Activated CD8-positive, alpha-beta T cell treated with anti-CD3 and anti-CD28 coated beads, Interleukin-2, amount 10 ng/mL, durations not matched to agents 7 days and 5 days (primary cell): ENCODE results near the gene IL11RA. TPM values are rescaled to one million over a fixed set of nuclear protein-coding genes. Genes with fewer than 3 reads are reported as not detected.
A peak's percentile ranks its signal among the peaks of the same experiment; 100 is the strongest.

Experiments
- ATAC-seq: fragments of 150-1000 bp; cut with Tn5 transposase; one replicate; pipeline ENCODE4 v1.10.0; 2021; ENCODE audit warnings: moderate library complexity
- CTCF ChIA-PET: fragments of 350-600 bp; sonication (Branson Sonifier 250); formaldehyde crosslinking; loops from one replicate; lab custom pipeline; 2021; ENCODE audit warnings: antibody characterized with exemption; lab: Charles Lee
- POLR2A ChIA-PET: fragments of 350-600 bp; sonication (Branson Sonifier 250); formaldehyde crosslinking; loops from one replicate; lab custom pipeline; 2021; ENCODE audit warnings: antibody characterized with exemption; lab: Charles Lee
- DNase-seq: peaks from one replicate; pipeline ENCODE4 v3.0.0-alpha.2; 2020
- H3K27ac Mint-ChIP-seq: one replicate; pipeline ENCODE4 v1.8.0; 2021; ENCODE audit warnings: mild to moderate bottlenecking, mixed read lengths
- H3K27me3 Mint-ChIP-seq: one replicate; pipeline ENCODE4 v1.8.0; 2021; ENCODE audit warnings: low read depth, mixed read lengths
- H3K36me3 Mint-ChIP-seq: one replicate; pipeline ENCODE4 v1.8.0; 2021; ENCODE audit warnings: low read depth, mixed read lengths
- H3K4me1 Mint-ChIP-seq: one replicate; pipeline ENCODE4 v1.8.0; 2021; ENCODE audit warnings: low read depth, mixed read lengths
- H3K4me3 Mint-ChIP-seq: one replicate; pipeline ENCODE4 v1.8.0; 2021; ENCODE audit warnings: mild to moderate bottlenecking, mixed read lengths
- H3K9me3 Mint-ChIP-seq: one replicate; pipeline ENCODE4 v1.8.0; 2022; ENCODE audit warnings: mixed read lengths; ENCODE audit not compliant: insufficient read depth
- total RNA-seq, 2 experiments: library from RNA; stranded (reverse); gene quantifications; one replicate each; pipeline ENCODE4 v1.2.3, GENCODE V29; 2021

IL11RA gene
- total RNA-seq, 2 experiments from 2014 or later = 33.0 to 38.8 TPM

DNA sequence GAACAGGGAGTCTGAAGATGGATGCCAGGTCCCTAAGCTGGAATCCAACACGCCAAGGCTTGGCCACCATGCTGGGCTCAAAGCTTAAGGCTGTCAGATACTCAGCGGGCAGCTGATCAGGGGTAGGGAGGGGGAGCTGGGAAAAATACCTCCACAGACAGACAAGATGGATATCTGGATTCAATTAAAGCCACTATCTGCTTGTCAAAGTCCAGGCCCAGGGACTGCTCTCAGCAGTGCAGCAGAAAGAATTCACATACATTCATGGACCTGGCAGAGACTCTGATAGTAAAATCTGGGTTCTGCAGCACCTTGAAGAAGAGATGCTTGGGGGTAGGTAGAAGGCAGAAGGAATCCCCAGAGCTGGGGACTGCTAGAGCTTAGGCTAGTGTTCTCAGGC is 36.9 kb upstream of the IL11RA start:
- Mint-ChIP-seq H3K4me1 (peaks cover 30% of the 10 kb centered on the region), H3K4me3 (no peak overlapping the region), H3K27me3 (no peaks in the 10 kb centered on the region), H3K9me3 (no peaks in the 10 kb centered on the region), H3K36me3 (peaks cover 26% of the 10 kb centered on the region), H3K27ac (no peak overlapping the region)
- ChIA-PET CTCF (interaction anchor here (1.1 to 8.3 kb wide), 4 partner anchors 11 to 49 kb away, joined by 3 to 171 read pairs (median 6); partner anchors contain the start of gene SIGMAR1), POLR2A (no interaction called here)
- no peak for ATAC-seq
- DNase-seq = no peak

DNA sequence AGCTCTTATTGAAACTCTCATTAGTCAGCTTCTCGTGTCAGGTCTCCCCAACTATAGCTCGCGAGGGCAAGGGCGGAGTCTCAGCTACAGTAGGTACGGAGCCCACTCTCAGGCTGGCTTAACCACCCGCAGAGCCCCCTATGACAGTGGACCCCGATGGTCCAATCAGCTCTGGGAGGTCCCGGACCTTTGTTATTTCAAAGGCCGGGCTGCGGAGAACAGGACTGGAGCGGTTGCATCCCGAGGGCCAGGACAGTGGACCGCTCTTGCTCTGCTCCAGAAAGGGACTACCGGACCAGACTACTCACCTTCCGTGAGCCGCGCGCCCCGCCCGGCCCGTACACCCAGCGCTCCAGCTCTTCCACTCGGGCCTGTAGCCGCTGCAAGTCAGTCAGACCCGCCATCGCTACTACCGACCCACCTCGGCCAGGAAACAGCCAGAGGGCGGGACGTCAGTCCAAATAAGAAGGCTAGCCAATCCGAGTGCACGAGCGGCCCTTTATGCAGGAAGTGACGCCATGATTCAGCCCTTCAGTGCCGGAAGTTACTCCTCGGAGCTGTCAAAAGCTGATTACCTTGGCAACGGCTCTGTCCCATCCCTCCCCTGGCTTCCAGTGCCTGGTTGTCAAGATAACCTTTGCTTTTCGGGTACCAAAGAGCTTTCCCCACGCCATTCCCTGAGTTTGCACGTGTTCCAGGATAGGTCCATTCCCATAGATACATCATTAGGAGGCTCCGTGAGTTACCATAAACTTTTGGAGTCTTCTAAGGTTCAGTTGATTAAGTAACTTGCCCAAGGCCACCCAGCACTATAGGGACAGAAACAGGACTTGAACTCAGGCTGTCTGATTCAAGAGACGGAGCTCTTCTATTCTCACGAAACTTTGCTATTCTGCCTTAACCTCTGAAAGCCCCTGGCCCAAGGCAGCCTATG is 31.7 kb upstream of the IL11RA start, which contains the start of gene DCTN3:
DCTN3 (minus strand) TSS at position 435 of the 934 bp plus-strand sequence; CDS start at position 404, 31 bp downstream.
- peaks cover 32% of the 10 kb centered on the region for H3K4me1 Mint-ChIP-seq
- H3K36me3 Mint-ChIP-seq = peaks cover 26% of the 10 kb centered on the region
- peak within 1 kb of the TSS; percentile 86 for H3K27ac Mint-ChIP-seq
- ChIA-PET POLR2A (interaction anchor here (0.7 to 4.2 kb wide), 9 partner anchors 9 to 460 kb away, joined by 3 to 27 read pairs (median 8); partner anchors contain the start of genes ARID3C, FANCG, GALT and RPP25L), CTCF (interaction anchor here (0.9 to 7.6 kb wide), 13 partner anchors 8 to 365 kb away, joined by 3 to 131 read pairs (median 5); partner anchors contain the start of genes ARID3C, GALT, RPP25L and SIGMAR1)
- H3K27me3 Mint-ChIP-seq = peaks cover 30% of the 10 kb centered on the region
- peak within 1 kb of the TSS; percentile 90 for H3K4me3 Mint-ChIP-seq
- DNase-seq = peak; percentile 96
- H3K9me3 Mint-ChIP-seq = no peaks in the 10 kb centered on the region
- ATAC-seq = peak; percentile 98

DNA sequence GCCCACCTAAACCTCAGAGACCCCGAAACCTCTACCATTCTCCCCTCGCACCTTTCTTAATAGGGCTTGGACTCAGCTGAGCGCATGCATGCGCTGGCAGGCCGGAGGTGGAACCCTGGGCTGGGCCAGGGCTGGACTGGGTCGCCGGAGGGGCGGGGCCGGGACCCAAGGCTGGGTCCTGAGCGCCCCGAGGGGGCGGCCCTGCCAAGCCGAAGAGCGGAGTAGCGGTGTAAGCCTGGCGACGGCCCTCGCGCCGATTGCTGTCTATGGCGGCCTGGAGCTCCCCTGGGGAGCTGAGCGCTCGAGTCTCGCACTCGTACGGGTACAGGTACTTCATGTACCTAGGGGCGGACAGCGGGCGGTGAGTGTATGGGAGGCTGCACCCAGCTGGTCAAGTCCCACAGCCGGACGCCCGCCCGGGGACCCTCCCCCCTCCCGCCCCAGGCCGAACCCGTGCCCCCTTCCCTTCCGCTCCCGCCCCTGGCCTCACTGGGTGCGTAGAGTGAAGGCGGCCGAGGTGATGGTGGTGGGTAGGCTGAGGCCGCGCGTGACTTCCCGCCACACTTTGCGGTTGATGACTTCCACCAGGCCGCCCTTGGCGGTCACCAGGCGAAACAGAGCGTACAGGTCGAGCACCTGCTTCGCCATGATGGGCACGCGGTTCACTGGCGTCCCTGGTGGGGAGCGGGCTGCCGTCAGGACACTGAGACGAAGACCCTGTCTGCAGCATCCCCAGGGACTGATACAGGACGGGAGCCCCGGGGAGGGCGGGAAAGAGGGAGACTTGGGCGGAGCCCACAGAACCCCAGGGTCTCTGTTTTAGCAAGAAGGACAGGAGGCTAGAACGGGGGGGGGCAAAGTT is 28.4 kb upstream of the IL11RA start:
- H3K36me3 Mint-ChIP-seq = peaks cover 5% of the 10 kb centered on the region
- no peak overlapping the region for H3K4me3 Mint-ChIP-seq

DNA sequence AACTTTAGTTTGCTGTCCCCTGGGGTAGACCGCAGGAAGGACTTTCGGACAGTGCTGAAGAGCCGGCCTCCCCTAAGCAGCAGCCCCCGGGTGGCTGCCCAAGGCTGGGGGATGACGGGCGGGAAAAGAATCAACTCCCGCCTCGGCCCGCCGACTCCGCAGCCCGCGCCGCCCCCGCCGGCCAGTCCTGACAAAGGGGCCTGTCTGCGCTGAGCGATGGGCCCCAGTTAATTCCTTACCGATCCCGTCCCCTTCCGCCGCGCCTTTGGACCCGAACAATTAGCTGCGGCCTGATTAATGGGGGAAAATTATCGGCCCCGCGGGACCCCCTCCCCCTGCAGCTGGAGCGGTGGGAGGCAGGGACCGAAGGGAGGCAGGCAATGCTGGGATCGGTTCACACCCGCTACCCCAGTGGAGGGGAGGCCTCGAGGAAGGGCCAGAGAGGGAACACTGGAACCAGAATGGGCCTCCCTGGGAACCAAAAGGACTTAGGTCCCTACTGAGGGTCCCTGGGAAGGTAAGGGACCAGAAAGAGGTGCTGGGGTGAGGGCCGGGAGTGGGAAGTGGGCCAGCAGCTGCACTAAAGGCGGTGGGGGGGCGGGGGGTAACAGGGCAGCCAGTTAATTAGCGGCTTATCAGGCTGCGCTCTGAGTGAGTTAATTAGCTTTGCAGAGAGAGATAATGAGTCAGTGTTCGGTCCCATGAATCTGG is 27.4 kb upstream of the IL11RA start:
- H3K9me3 Mint-ChIP-seq = no peaks in the 10 kb centered on the region
- no peak for DNase-seq
- peaks cover 33% of the 10 kb centered on the region for H3K4me1 Mint-ChIP-seq
- no peak for ATAC-seq
- H3K36me3 Mint-ChIP-seq = peaks cover 2% of the 10 kb centered on the region
- POLR2A ChIA-PET = interaction anchor here (2.6 kb wide), 1 partner anchor 13 kb away, joined by 16 read pairs; the partner anchor contains the start of gene SIGMAR1
- CTCF ChIA-PET = interaction anchor here (1.6 to 7.6 kb wide), 2 partner anchors 10 to 12 kb away, joined by 13 to 131 read pairs; partner anchors contain the start of genes RPP25L and SIGMAR1
- peaks cover 63% of the 10 kb centered on the region for H3K27me3 Mint-ChIP-seq
- no peak overlapping the region for H3K27ac Mint-ChIP-seq
- no peak overlapping the region for H3K4me3 Mint-ChIP-seq

More for the DNA sequence above, 28.4 kb upstream of the IL11RA start:
- DNase-seq = no peak
- ChIA-PET CTCF (interaction anchor here (1.0 to 7.6 kb wide), 3 partner anchors 11 to 41 kb away, joined by 4 to 131 read pairs (median 5); partner anchors contain the start of genes RPP25L and SIGMAR1), POLR2A (interaction anchor here (2.3 to 4.2 kb wide), 2 partner anchors 11 to 14 kb away, joined by 7 to 19 read pairs; partner anchors contain the start of gene SIGMAR1)
- Mint-ChIP-seq H3K9me3 (no peaks in the 10 kb centered on the region), H3K4me1 (peaks cover 38% of the 10 kb centered on the region), H3K27ac (no peak overlapping the region), H3K27me3 (peaks cover 56% of the 10 kb centered on the region)
- no peak for ATAC-seq

DNA sequence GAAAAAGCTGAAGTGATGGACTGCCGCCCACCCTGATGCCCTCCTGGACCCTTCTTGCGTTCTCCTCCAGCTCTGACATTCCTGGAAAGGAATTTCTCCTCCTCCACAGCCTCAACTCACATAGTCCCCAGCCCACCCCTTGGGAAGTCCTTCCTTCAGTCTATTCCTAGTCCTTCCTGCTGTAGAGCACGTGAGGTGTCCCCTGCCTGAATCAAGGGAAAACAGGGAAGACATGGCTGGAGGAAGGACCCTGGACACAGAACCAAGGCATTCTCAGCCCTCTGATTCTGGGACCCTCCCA is 26.8 kb upstream of the IL11RA start:
- DNase-seq (no peak), ATAC-seq (no peak)
- H3K36me3 Mint-ChIP-seq = peaks cover 2% of the 10 kb centered on the region
- H3K27ac Mint-ChIP-seq = no peak overlapping the region
- no peak overlapping the region for H3K4me3 Mint-ChIP-seq
- ChIA-PET POLR2A (interaction anchor here (1.3 to 2.6 kb wide), 2 partner anchors 12 to 13 kb away, joined by 4 to 16 read pairs; partner anchors contain the start of gene SIGMAR1), CTCF (interaction anchor here (1.1 to 7.6 kb wide), 3 partner anchors 10 to 22 kb away, joined by 3 to 131 read pairs (median 13); partner anchors contain the start of genes RPP25L and SIGMAR1)
- H3K27me3 Mint-ChIP-seq = peaks cover 68% of the 10 kb centered on the region
- H3K4me1 Mint-ChIP-seq = peaks cover 31% of the 10 kb centered on the region
- H3K9me3 Mint-ChIP-seq = no peaks in the 10 kb centered on the region

DNA sequence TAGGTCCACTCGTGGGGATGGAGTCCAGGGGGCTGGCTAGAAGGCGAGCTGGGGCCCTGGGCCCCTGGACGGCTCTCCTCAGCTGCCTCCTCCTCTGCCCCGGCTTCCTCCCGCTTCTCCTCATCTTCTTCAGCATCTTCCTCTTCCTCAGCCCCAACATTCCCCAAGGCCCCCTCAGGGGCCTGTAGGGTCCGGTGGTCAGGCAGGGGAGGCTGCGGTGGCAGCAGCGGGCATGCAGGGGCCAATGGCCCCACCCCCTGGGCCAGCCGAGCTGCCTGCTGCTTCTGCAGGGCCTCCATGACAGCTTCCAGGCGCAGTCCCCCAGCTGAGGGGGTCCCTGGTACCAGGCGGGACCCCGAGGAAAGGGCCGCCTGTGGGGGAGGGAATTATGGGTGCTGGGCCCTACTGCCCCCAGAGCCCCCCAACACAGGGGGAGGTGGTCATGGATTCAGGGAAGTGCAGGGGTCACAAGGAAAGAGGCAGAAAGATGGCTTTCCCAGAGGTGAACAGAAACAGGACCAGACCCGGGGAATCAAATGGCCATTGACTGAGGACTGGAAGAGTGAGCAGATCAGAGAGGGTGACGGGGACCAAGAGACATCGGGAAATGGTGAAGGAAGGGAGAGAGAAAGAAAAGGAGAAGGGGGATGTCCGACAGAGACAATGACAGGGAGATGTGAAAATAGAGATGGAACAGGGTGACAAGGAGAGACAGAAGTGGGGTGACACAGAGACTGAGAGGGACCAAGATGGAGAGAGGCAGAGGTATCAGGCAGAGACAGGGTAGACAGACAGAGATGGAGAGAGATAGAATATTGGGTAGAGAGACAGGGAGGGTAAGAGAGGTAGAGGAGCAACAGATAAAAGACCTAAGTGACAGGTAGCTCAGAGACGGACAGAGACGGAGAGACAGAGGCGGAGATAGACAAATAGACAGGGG is 24.0 kb upstream of the IL11RA start:
- H3K4me3 Mint-ChIP-seq = peak overlapping the region; percentile 73
- H3K27me3 Mint-ChIP-seq = peaks cover 63% of the 10 kb centered on the region
- peaks cover 20% of the 10 kb centered on the region for H3K4me1 Mint-ChIP-seq
- ChIA-PET POLR2A (no interaction called here), CTCF (no interaction called here)
- no peak for DNase-seq
- H3K36me3 Mint-ChIP-seq = peaks cover 2% of the 10 kb centered on the region
- H3K9me3 Mint-ChIP-seq = no peaks in the 10 kb centered on the region
- H3K27ac Mint-ChIP-seq = no peak overlapping the region
- ATAC-seq = no peak

DNA sequence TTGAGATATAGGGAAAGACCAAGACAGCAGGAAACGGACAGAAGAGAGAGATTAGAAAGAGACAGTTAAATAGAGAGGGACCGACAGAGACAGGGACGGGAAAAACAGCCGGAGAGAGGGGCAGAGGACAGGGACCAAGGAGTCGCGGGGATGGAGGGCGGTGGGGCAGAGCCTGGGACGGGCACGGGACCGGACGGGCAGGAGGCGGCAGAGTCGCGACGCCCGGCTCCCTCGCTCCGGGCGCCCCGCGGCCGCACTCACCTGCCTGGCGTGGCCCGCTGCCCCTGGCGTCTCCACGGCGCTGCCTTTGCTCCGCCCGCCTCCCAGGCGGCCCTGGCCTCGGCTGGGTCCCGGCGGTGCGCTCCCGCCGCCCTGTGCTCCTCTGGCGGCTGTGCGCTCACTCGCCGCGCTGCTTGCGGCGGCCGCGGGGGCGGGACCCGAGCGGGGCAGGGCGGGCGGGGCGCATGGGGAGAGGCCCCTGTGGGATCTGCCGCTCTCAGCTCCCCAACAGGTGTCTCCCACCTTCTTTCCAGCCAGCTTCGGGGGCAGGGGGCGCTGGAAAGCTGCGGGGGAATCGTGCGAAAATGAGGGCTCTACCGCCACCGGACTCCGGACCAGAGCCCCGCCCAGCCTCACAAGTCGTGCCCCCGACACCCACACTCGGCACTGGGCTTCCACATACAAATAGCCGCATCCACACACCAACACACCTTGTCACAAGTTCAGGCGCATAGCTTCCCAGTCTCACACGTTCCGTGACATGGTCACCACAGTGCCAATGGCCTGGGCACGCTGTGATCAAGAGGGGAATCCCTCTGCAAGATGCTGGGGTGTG is 23.1 kb upstream of the IL11RA start, which contains the start of gene ARID3C:
ARID3C (minus strand) TSS at position 411 of the 835 bp plus-strand sequence. CDS start 1,052 bp downstream, outside the sequence.
- no peaks in the 10 kb centered on the region for H3K9me3 Mint-ChIP-seq
- no peak within 1 kb of the TSS for H3K27ac Mint-ChIP-seq
- no peaks in the 10 kb centered on the region for H3K36me3 Mint-ChIP-seq
- CTCF ChIA-PET = interaction anchor here (1.1 to 1.3 kb wide), 2 partner anchors 8 to 15 kb away, joined by 6 to 7 read pairs; partner anchors contain the start of gene DCTN3
- POLR2A ChIA-PET = interaction anchor here (1.3 kb wide), 1 partner anchor 9 kb away, joined by 8 read pairs; the partner anchor contains the start of gene DCTN3
- H3K4me3 Mint-ChIP-seq = peak within 1 kb of the TSS; percentile 73
- ATAC-seq (peak; percentile 85), DNase-seq (peak; percentile 36)
- H3K27me3 Mint-ChIP-seq = peaks cover 58% of the 10 kb centered on the region
- peaks cover 15% of the 10 kb centered on the region for H3K4me1 Mint-ChIP-seq

DNA sequence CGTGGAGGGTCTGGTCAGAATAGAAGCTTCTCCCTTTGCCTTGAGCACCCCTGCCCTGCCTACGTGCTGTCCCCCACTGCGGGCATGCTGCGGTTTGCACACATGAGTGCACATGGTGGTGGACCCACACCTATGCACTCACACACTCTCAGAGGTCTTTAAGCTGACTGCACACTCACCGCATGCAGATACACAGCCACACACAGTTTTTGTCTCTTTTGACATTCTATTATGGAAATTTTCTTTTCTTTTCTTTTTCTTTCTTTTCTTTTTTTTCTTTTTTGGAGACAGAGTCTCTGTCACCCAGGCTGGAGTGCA is 22.5 kb upstream of the IL11RA start:
- Mint-ChIP-seq H3K4me1 (peaks cover 16% of the 10 kb centered on the region), H3K36me3 (no peaks in the 10 kb centered on the region), H3K27me3 (peaks cover 53% of the 10 kb centered on the region), H3K9me3 (no peaks in the 10 kb centered on the region), H3K27ac (no peak overlapping the region), H3K4me3 (peak overlapping the region; percentile 47)
- ChIA-PET POLR2A (interaction anchor here (0.6 to 1.3 kb wide), 2 partner anchors 9 to 17 kb away, joined by 3 to 8 read pairs; partner anchors contain the start of genes DCTN3 and RPP25L), CTCF (interaction anchor here (1.1 to 1.3 kb wide), 2 partner anchors 9 to 16 kb away, joined by 6 to 7 read pairs; partner anchors contain the start of gene DCTN3)
- ATAC-seq (no peak), DNase-seq (no peak)
